ENCODE results near the gene CLIC4. TPM values are rescaled to one million over a fixed set of nuclear protein-coding genes. Genes with fewer than 3 reads are reported as not detected.
"Not testable (repeated sequence)": the region's sequence is repeated elsewhere in the genome, so short reads cannot be mapped to it uniquely, and the experiment has no call there.

The CLIC4 gene
- total RNA-seq, 1 donor = 966 TPM

DNA sequence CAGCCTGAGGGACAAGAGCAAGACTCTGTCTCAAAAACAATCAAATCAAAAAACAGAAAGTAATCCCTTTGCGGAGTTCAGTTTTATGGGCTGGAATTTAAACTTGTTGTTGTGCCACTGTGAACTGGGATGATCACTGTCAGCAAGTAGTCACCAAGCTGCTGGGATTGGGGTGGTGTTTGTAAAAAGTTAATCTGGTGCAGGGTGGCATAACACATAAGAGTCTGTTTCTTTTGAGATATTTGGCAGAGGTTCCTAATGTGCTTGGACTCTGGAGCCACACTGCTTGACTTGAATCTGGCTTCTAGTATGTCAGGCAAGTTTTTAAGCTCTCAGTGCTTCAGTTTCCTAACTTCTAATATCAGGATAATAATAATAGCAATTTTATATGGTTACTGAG lies 6.6 kb downstream of the CLIC4 start:
- no peak overlapping the region for H3K4me3 ChIP-seq (ENCODE audit: low read depth, low read length)
- DNase-seq (ENCODE audit: low read depth) = no peak
- TF ChIP-seq CTCF (IDR thresholded peaks at IDR 0.05; ENCODE audit: insufficient read depth, low read length) = no peak

- no peak for DNase-seq (ENCODE audit: low read depth)
- no peak for TF ChIP-seq CTCF (IDR thresholded peaks at IDR 0.05; ENCODE audit: insufficient read depth, low read length)
- H3K4me3 ChIP-seq (ENCODE audit: low read depth, low read length) = no peak overlapping the region
Observed at GRCh38 chr1:24752305-24752704, 7.1 kb downstream of the CLIC4 start.

- peak overlapping the region; percentile 7 for H3K4me3 ChIP-seq (ENCODE audit: low read depth, low read length)
- DNase-seq (ENCODE audit: low read depth) = peak; percentile 33
- TF ChIP-seq CTCF (IDR thresholded peaks at IDR 0.05; ENCODE audit: insufficient read depth, low read length) = no peak
Observed at GRCh38 chr1:24754229-24754628, 9.0 kb downstream of the CLIC4 start.

GRCh38 chr1:24755323-24755722 lies 10.1 kb downstream of the CLIC4 start:
- not testable (repeated sequence) for H3K4me3 ChIP-seq (ENCODE audit: low read depth, low read length); DNase-seq (ENCODE audit: low read depth)

DNA sequence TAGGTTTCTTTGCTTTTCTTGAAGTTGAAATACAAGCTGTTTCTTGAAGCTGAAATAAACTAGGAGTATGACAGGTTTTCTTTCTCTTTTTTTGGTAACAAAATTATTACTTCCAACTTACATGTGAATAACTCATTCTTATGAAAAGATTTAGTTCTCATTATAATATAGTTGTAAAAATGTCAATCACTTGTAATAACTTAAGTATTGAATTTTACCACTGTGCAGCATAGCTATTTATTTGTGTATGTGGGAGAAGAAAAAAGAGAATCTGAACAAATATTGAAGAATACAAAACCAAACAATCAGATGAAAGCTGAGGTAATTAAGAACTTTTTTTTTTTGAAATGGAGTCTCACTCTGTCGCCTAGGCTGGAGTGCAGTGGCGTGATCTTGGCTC lies 11.1 kb downstream of the CLIC4 start:
- no peak for DNase-seq (ENCODE audit: low read depth)
- no peak overlapping the region for H3K4me3 ChIP-seq (ENCODE audit: low read depth, low read length)
- no peak for TF ChIP-seq CTCF (IDR thresholded peaks at IDR 0.05; ENCODE audit: insufficient read depth, low read length)

- no peak for TF ChIP-seq CTCF (IDR thresholded peaks at IDR 0.05; ENCODE audit: insufficient read depth, low read length)
- no peak overlapping the region for H3K4me3 ChIP-seq (ENCODE audit: low read depth, low read length)
Observed at GRCh38 chr1:24759492-24759891, 14.2 kb downstream of the CLIC4 start.

DNA sequence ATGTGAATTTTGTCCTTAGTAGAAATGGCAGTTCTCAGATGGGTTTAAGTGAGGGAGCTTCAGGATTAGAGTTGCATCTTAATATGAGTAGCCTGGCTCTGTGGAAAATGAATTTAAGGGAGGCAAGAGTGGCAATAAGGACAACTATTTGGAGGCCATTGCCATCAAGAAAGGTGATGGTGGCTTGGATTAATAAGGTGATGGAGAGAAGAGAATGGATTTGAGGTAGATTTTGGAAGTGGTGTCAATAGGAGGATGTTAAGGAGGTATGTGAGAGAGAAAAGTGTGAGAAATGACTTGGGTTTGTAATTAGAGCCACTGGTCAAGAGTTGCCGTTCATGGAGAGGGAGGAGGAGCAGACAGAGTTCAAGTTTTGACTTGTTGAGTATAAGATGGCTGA lies 16.3 kb downstream of the CLIC4 start:
- TF ChIP-seq CTCF (IDR thresholded peaks at IDR 0.05; ENCODE audit: insufficient read depth, low read length) = no peak
- DNase-seq (ENCODE audit: low read depth) = no peak
- H3K4me3 ChIP-seq (ENCODE audit: low read depth, low read length) = no peak overlapping the region

More at GRCh38 chr1:24759492-24759891, 14.2 kb downstream of the CLIC4 start:
- no peak for DNase-seq (ENCODE audit: low read depth)

Data from fibroblast of the aortic adventitia (primary cell).